Bronchial epithelial cell (primary cell): ENCODE results near the gene TMA7. TPM values are rescaled to one million over a fixed set of nuclear protein-coding genes. Genes with fewer than 3 reads are reported as not detected.

Experiments used
- DNase-seq: peaks from one replicate; pipeline ENCODE4 v3.0.0-alpha.2; 2010; ENCODE audit warnings: low read depth
- FAIRE-seq: peaks from 2 replicates; lab custom pipeline; 2011; peaks lifted over from hg19 to GRCh38; lab: Jason Lieb, UNC
- H3K27me3 ChIP-seq: 2 replicates; pipeline ENCODE4 v1.5.1; 2011; ENCODE audit warnings: low read length; ENCODE audit not compliant: control insufficient read depth, insufficient read depth
- H3K36me3 ChIP-seq: 2 replicates; pipeline ENCODE4 v1.5.1; 2011; ENCODE audit warnings: low read length; ENCODE audit not compliant: control insufficient read depth, insufficient read depth
- H3K4me3 ChIP-seq: 2 replicates; pipeline ENCODE4 v1.5.1; 2011; ENCODE audit warnings: mild to moderate bottlenecking, low read depth, low read length, control low read depth
- CTCF ChIP-seq: IDR thresholded peaks from 2 replicates; pipeline ENCODE4 v1.5.1; 2011; ENCODE audit warnings: mild to moderate bottlenecking, moderate library complexity, low read length, control low read depth, inconsistent platforms; ENCODE audit not compliant: insufficient read depth, severe bottlenecking
- total RNA-seq: library from RNA; depleted of rRNA; stranded (reverse); fragments of >200 nt; gene quantifications from 2 replicates; pipeline ENCODE4 v1.2.1, GENCODE V29; 2014

Gene TMA7
- total RNA-seq, 1 donor from 2014 or later = 190 TPM

GRCh38 chr3:48423883-48424695 is 16.0 kb upstream of the TMA7 start:
- H3K4me3 ChIP-seq = no peak overlapping the region
- no peak for TF ChIP-seq CTCF
- H3K27me3 ChIP-seq = no peaks in the 10 kb centered on the region
- peaks cover 43% of the 10 kb centered on the region for H3K36me3 ChIP-seq
- FAIRE-seq (no peak), DNase-seq (no peak)

GRCh38 chr3:48425281-48425812 is 14.7 kb upstream of the TMA7 start:
- H3K27me3 ChIP-seq = no peaks in the 10 kb centered on the region
- peaks cover 33% of the 10 kb centered on the region for H3K36me3 ChIP-seq
- no peak overlapping the region for H3K4me3 ChIP-seq
- FAIRE-seq (no peak), DNase-seq (no peak)
- no peak for TF ChIP-seq CTCF

- peak; percentile 72 for FAIRE-seq
- no peak overlapping the region for H3K4me3 ChIP-seq
These were observed 13.6 kb upstream of the TMA7 start for GRCh38 chr3:48426401-48426909.

GRCh38 chr3:48426944-48427629 is 13.0 kb upstream of the TMA7 start:
- Histone ChIP-seq H3K27me3 (no peaks in the 10 kb centered on the region), H3K36me3 (peaks cover 21% of the 10 kb centered on the region), H3K4me3 (peak overlapping the region; percentile 66)
- DNase-seq = no peak
- FAIRE-seq = no peak
- no peak for TF ChIP-seq CTCF

More at GRCh38 chr3:48426401-48426909, 13.6 kb upstream of the TMA7 start:
- no peak for DNase-seq
- Histone ChIP-seq H3K36me3 (peaks cover 23% of the 10 kb centered on the region), H3K27me3 (no peaks in the 10 kb centered on the region)
- TF ChIP-seq CTCF = no peak

DNA sequence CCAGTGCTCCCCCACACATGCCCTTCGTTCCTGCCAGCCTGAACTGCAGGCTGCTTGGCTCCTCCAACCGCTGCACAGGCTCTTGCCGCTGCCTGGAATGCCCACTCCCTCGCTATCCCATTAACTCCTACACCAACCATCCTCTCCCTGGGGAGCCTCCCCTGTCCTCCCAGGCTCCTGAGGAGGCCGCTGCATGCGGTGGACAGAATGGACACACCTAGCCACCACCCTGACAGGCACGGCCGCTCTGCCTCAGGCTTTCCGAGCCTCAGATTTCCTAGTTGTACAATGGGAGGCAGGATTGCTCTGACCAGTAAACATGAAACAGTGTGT is 12.5 kb upstream of the TMA7 start:
- H3K4me3 ChIP-seq = peak overlapping the region; percentile 66
- H3K27me3 ChIP-seq = no peaks in the 10 kb centered on the region
- FAIRE-seq (no peak), DNase-seq (no peak)
- peaks cover 17% of the 10 kb centered on the region for H3K36me3 ChIP-seq
- TF ChIP-seq CTCF = no peak
